H9 (cell line): ENCODE measurements around the gene OSBP2. TPM values are rescaled to one million over a fixed set of nuclear protein-coding genes. Genes with fewer than 3 reads are reported as not detected.
A peak's percentile ranks its signal among the peaks of the same experiment; 100 is the strongest.

Experiments used
- DNase-seq: peaks from one replicate; pipeline ENCODE4 v3.0.0-alpha.2; 2017
- H2AFZ ChIP-seq: one replicate; pipeline ENCODE4 v1.6.1; 2013; ENCODE audit warnings: mild to moderate bottlenecking, low read length, control low read depth, moderate library complexity
- H2AK5ac ChIP-seq: 2 replicates; pipeline ENCODE4 v1.6.1; 2013; ENCODE audit warnings: low read length, control low read depth, mixed read lengths; ENCODE audit not compliant: insufficient read length
- H2BK120ac ChIP-seq: one replicate; pipeline ENCODE4 v1.6.1; 2013; ENCODE audit warnings: low read depth, mild to moderate bottlenecking, low read length, control low read depth, inconsistent platforms; ENCODE audit not compliant: poor library complexity, severe bottlenecking
- H2BK12ac ChIP-seq: 2 replicates; pipeline ENCODE4 v1.6.1; 2013; ENCODE audit warnings: low read length, control low read depth, mixed read lengths, low read depth; ENCODE audit not compliant: insufficient read length
- H2BK15ac ChIP-seq: 2 replicates; pipeline ENCODE4 v1.6.1; 2013; ENCODE audit warnings: low read depth, low read length, control low read depth
- H2BK20ac ChIP-seq: one replicate; pipeline ENCODE4 v1.6.1; 2013; ENCODE audit warnings: low read depth, mild to moderate bottlenecking, low read length, control low read depth, inconsistent platforms; ENCODE audit not compliant: poor library complexity, severe bottlenecking
- H2BK5ac ChIP-seq: 2 replicates; pipeline ENCODE4 v1.6.1; 2013; ENCODE audit warnings: low read length, control low read depth, mixed read lengths; ENCODE audit not compliant: insufficient read length
- H3K14ac ChIP-seq: 2 replicates; pipeline ENCODE4 v1.6.1; 2013; ENCODE audit warnings: low read length, control low read depth; ENCODE audit not compliant: insufficient read depth
- H3K18ac ChIP-seq: 2 replicates; pipeline ENCODE4 v1.6.1; 2013; ENCODE audit warnings: low read depth, mild to moderate bottlenecking, mixed read lengths, low read length, control low read depth; ENCODE audit not compliant: insufficient read length
- H3K23ac ChIP-seq: 2 replicates; pipeline ENCODE4 v1.6.1; 2013; ENCODE audit warnings: low read length, control low read depth, mixed read lengths, low read depth; ENCODE audit not compliant: insufficient read length
- H3K23me2 ChIP-seq: 2 replicates; pipeline ENCODE4 v1.6.1; 2013; ENCODE audit warnings: low read depth, mild to moderate bottlenecking, mixed read lengths, low read length, control low read depth; ENCODE audit not compliant: insufficient read length, poor library complexity, severe bottlenecking
- H3K27ac ChIP-seq: 2 replicates; pipeline ENCODE4 v1.5.1; 2013; ENCODE audit warnings: low read length, control low read depth, mixed read lengths, low read depth; ENCODE audit not compliant: insufficient read length
- H3K27me3 ChIP-seq: 2 replicates; pipeline ENCODE4 v1.6.1; 2013; ENCODE audit warnings: low read length, control low read depth, inconsistent platforms; ENCODE audit not compliant: insufficient read depth
- H3K4ac ChIP-seq: 2 replicates; pipeline ENCODE4 v1.6.1; 2013; ENCODE audit warnings: low read depth, mild to moderate bottlenecking, control low read depth, inconsistent platforms, low read length, moderate library complexity
- H3K4me1 ChIP-seq: 2 replicates; pipeline ENCODE4 v1.6.1; 2013; ENCODE audit warnings: low read length, control low read depth, inconsistent platforms; ENCODE audit not compliant: insufficient read depth
- H3K4me2 ChIP-seq: 2 replicates; pipeline ENCODE4 v1.6.1; 2013; ENCODE audit warnings: low read length, control low read depth, mixed read lengths; ENCODE audit not compliant: insufficient read length, insufficient read depth
- H3K56ac ChIP-seq: 2 replicates; pipeline ENCODE4 v1.6.1; 2013; ENCODE audit warnings: low read depth, mild to moderate bottlenecking, mixed read lengths, low read length, control low read depth; ENCODE audit not compliant: insufficient read length
- H3K79me1 ChIP-seq: 2 replicates; pipeline ENCODE4 v1.6.1; 2013; ENCODE audit warnings: low read depth, mild to moderate bottlenecking, moderate library complexity, low read length, control low read depth, inconsistent platforms; ENCODE audit not compliant: insufficient read depth, poor library complexity, severe bottlenecking
- H3K79me2 ChIP-seq: 2 replicates; pipeline ENCODE4 v1.6.1; 2013; ENCODE audit warnings: low read length, control low read depth, inconsistent platforms; ENCODE audit not compliant: insufficient read depth
- H3K9ac ChIP-seq: 2 replicates; pipeline ENCODE4 v1.6.1; 2013; ENCODE audit warnings: low read length, control low read depth, mixed read lengths; ENCODE audit not compliant: insufficient read length; ENCODE audit errors: extremely low read depth
- H3K9me3 ChIP-seq: one replicate; pipeline ENCODE4 v1.6.1; 2013; ENCODE audit warnings: low read depth, low read length, inconsistent platforms; ENCODE audit not compliant: control insufficient read depth
- H3T11ph ChIP-seq: one replicate; pipeline ENCODE4 v1.6.1; 2013; ENCODE audit warnings: mild to moderate bottlenecking, low read length, control low read depth, inconsistent platforms
- H4K20me1 ChIP-seq: one replicate; pipeline ENCODE4 v1.6.1; 2013; ENCODE audit not compliant: control insufficient read depth, insufficient read length, insufficient read depth
- H4K5ac ChIP-seq: 2 replicates; pipeline ENCODE4 v1.6.1; 2013; ENCODE audit warnings: low read depth, mild to moderate bottlenecking, mixed read lengths, low read length, control low read depth; ENCODE audit not compliant: insufficient read length
- H4K8ac ChIP-seq: replicated peaks from 2 replicates; pipeline ENCODE4 v1.6.1; 2013; ENCODE audit warnings: low read length, control low read depth, mixed read lengths, low read depth; ENCODE audit not compliant: insufficient read length
- H4K91ac ChIP-seq: 2 replicates; pipeline ENCODE4 v1.6.1; 2013; ENCODE audit warnings: low read depth, mild to moderate bottlenecking, moderate library complexity, mixed read lengths, low read length, control low read depth; ENCODE audit not compliant: insufficient read length
- H3K27ac Mint-ChIP-seq, 3 experiments: 2 replicates in 2 of 3; 3 replicates in 1 of 3; pipeline ENCODE4 v1.8.0; 2020 to 2021; ENCODE audit warnings: mixed read lengths in 3 of 3, mild to moderate bottlenecking in 1 of 3, moderate library complexity in 1 of 3
- H3K27me3 Mint-ChIP-seq: 2 replicates; pipeline ENCODE4 v1.8.0; 2021; ENCODE audit warnings: low read depth, mild to moderate bottlenecking, moderate library complexity, mixed read lengths
- H3K36me3 Mint-ChIP-seq, 3 experiments: 2 replicates in 2 of 3; 3 replicates in 1 of 3; pipeline ENCODE4 v1.8.0; 2020 to 2021; ENCODE audit warnings: low read depth in 3 of 3, mixed read lengths in 3 of 3; ENCODE audit not compliant: insufficient read depth in 1 of 3
- H3K4me1 Mint-ChIP-seq, 2 experiments: 2 replicates each; pipeline ENCODE4 v1.8.0; 2020; ENCODE audit warnings: mixed read lengths in 2 of 2
- H3K4me3 Mint-ChIP-seq, 2 experiments: 2 replicates in 1 of 2; 3 replicates in 1 of 2; pipeline ENCODE4 v1.8.0; 2020 to 2021; ENCODE audit warnings: mild to moderate bottlenecking in 2 of 2, mixed read lengths in 2 of 2, moderate library complexity in 1 of 2
- H3K9me3 Mint-ChIP-seq, 2 experiments: 2 replicates in 1 of 2; 3 replicates in 1 of 2; pipeline ENCODE4 v1.8.0; 2020; ENCODE audit warnings: mild to moderate bottlenecking in 2 of 2, mixed read lengths in 2 of 2, moderate library complexity in 1 of 2
- WGBS: extraction: QIAGEN DNeasy Blood & Tissue Kit; methylation state at CpG from one replicate; pipeline ENCODE4 v1.1.7; 2013; ENCODE audit warnings: missing lambda C conversion rate, low lambda C conversion rate, mixed read lengths; ENCODE audit not compliant: insufficient read length; ENCODE audit errors: extremely low coverage; 5-methylcytosine and 5-hydroxymethylcytosine counted together
- total RNA-seq: library from RNA; stranded (reverse); gene quantifications from 2 replicates; pipeline ENCODE4 v1.2.1, GENCODE V29; 2021
- TF ChIP-seq, protein P1 (sequence below): fragments of 200-600 bp; sonication (generic); conservative IDR thresholded peaks from 3 replicates; pipeline ENCODE4 v1.8.0; 2021; ENCODE audit warnings: antibody characterized with exemption, mild to moderate bottlenecking

OSBP2 gene
- total RNA-seq, 1 experiment from 2014 or later: 3.4 TPM

DNA sequence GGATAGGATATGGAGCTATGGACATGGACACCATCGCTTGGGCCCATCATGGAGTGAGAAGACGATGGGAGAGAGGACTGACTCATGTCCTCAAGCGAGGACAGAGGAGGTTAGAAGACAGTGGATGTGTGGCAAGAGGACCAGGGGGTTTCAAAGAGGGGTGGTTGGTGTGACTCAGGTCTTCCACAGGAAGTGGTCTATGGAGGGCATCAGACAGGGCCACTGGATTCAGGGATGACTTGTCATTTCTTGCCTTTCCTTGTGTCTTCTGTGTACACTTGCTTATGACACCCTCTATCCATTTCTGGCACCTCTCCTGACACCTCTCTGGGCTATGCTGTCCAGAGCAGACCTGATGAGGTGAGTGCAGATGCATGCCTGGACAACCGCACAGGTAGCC, 115.4 kb downstream of the OSBP2 start:
- WGBS: no CpG with 5 or more reads among the region's 4 CpGs
- Histone ChIP-seq H3K14ac (no peak overlapping the region), H3K27me3 (no peaks in the 10 kb centered on the region), H2BK15ac (no peak overlapping the region), H3T11ph (no peak overlapping the region), H4K5ac (no peak overlapping the region), H2BK20ac (no peak overlapping the region), H3K9me3 (no peaks in the 10 kb centered on the region), H4K20me1 (peaks cover 4% of the 10 kb centered on the region), H2BK5ac (no peak overlapping the region), H3K18ac (no peak overlapping the region), H4K91ac (no peak overlapping the region), H3K9ac (no peak overlapping the region), H3K27ac (no peak overlapping the region), H3K23me2 (no peaks in the 10 kb centered on the region), H2BK12ac (no peak overlapping the region), H2BK120ac (no peak overlapping the region), H2AK5ac (no peak overlapping the region), H3K23ac (no peak overlapping the region), H3K56ac (no peak overlapping the region), H3K4me2 (no peak overlapping the region), H3K4ac (no peak overlapping the region), H4K8ac (no peak overlapping the region), H3K79me1 (no peaks in the 10 kb centered on the region), H3K79me2 (no peaks in the 10 kb centered on the region), H3K4me1 (peaks cover 9% of the 10 kb centered on the region; the same call in 1 of the 2 replicates), H2AFZ (no peak overlapping the region)
- Mint-ChIP-seq H3K4me1 (peaks cover 15 to 19% of the 10 kb centered on the region in 2 experiments), H3K4me3 (no peak overlapping the region; a peak in 1 of 5 replicates), H3K27me3 (no peaks in the 10 kb centered on the region), H3K9me3 (no peaks in the 10 kb centered on the region; a peak in 2 of 5 replicates), H3K36me3 (no peaks in the 10 kb centered on the region; a peak in 1 of 7 replicates), H3K27ac (peak overlapping the region in 1 of 3 experiments; percentile 7; a peak in 1 of 7 replicates)
- TF ChIP-seq, protein P1, sequence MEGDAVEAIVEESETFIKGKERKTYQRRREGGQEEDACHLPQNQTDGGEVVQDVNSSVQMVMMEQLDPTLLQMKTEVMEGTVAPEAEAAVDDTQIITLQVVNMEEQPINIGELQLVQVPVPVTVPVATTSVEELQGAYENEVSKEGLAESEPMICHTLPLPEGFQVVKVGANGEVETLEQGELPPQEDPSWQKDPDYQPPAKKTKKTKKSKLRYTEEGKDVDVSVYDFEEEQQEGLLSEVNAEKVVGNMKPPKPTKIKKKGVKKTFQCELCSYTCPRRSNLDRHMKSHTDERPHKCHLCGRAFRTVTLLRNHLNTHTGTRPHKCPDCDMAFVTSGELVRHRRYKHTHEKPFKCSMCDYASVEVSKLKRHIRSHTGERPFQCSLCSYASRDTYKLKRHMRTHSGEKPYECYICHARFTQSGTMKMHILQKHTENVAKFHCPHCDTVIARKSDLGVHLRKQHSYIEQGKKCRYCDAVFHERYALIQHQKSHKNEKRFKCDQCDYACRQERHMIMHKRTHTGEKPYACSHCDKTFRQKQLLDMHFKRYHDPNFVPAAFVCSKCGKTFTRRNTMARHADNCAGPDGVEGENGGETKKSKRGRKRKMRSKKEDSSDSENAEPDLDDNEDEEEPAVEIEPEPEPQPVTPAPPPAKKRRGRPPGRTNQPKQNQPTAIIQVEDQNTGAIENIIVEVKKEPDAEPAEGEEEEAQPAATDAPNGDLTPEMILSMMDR: no peak
- no peak for DNase-seq
